ENCODE data around the gene CASP7. TPM values are rescaled to one million over a fixed set of nuclear protein-coding genes. Genes with fewer than 3 reads are reported as not detected.

CASP7 gene
- total and polyA plus RNA-seq, 10 of the 15 experiments (the other 5 are each of a cell fraction or from before 2014, with no cell fraction given), result 23.7 to 34.4 (median 28.7) TPM

DNA sequence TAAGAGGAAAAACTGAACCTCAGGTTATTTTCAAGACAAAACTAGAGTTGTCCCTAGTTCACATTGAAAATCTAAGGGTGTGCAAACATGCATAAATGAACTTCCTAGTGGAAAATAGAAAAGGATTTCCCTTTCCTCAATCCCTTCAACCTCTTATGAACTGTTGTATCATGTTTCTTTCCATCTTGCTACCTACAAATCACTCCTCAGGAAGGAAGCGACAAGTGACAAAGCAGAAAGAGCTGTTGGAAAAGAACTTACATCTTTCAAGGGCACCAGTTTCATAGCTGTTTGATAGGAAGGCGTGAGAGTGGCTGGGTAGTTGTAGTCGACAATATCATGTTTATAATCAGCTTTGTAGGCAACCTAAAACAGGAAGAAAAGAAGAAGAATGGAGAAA lies 39.7 kb upstream of the CASP7 start (continued):
- TF ChIP-seq BMI1 (IDR thresholded peaks at IDR 0.05; ENCODE audit: borderline replicate concordance), result no peak
- no peak for TF ChIP-seq IRF3 (IDR thresholded peaks at IDR 0.05)
- TF ChIP-seq SUZ12 (IDR thresholded peaks at IDR 0.05; ENCODE audit: unreplicated experiment), result no peak
- TF ChIP-seq PRDM15 (CRISPR knock-in tag; IDR thresholded peaks at IDR 0.05), result no peak
- no peak for TF ChIP-seq BCL11A (IDR thresholded peaks at IDR 0.05; ENCODE audit: low read depth, low read length)

- intact Hi-C loops (cut with micrococcal nuclease; ENCODE audit: unreplicated experiment), result no loop called here
- SMC1A ChIA-PET (ENCODE audit: uncharacterized antibody, unreplicated experiment), result no interaction called here
- Histone ChIP-seq H3K9ac (ENCODE audit: control insufficient read depth, insufficient read depth, low read length) (no peak overlapping the region), H2AFZ (ENCODE audit: control insufficient read depth, low read depth, low read length) (no peak overlapping the region), H3K27ac (ENCODE audit: control insufficient read depth, insufficient read depth) (no peak overlapping the region), H3K27me3 (replicated peaks in 1 of 2; ENCODE audit: control insufficient read depth in 2 of 2, insufficient read depth in 2 of 2, low read length in 1 of 2) (no peaks in the 10 kb centered on the region; a peak in 2 of 4 replicates), H4K20me1 (ENCODE audit: control insufficient read depth, insufficient read depth) (no peaks in the 10 kb centered on the region), H3K79me2 (ENCODE audit: control insufficient read depth, insufficient read depth, low read length) (no peaks in the 10 kb centered on the region), H3K9me3 (replicated peaks; ENCODE audit: control insufficient read depth, insufficient read depth, low read length) (no peaks in the 10 kb centered on the region), H3K4me3 (no peak overlapping the region), H3K36me3 (ENCODE audit: control insufficient read depth in 2 of 2, insufficient read depth in 2 of 2, low read length in 1 of 2) (no peaks in the 10 kb centered on the region), H3K4me2 (ENCODE audit: control insufficient read depth, insufficient read depth) (no peak overlapping the region), H3K4me1 (ENCODE audit: control insufficient read depth, insufficient read depth, low read length) (no peaks in the 10 kb centered on the region)
- DNase-seq (ENCODE audit: low read depth, low spot score) (no peak), FAIRE-seq (no peak), ATAC-seq (no peak)
- POLR2A ChIA-PET, result no interaction called here
- no TSS peak for BruUV-seq (replicated peaks)
- RAD21 ChIA-PET (ENCODE audit: unreplicated experiment), result no interaction called here
- CTCF ChIA-PET, result no interaction called here
- in situ Hi-C loops (cut with MboI), result no loop called here
- 36% methylated on average over 4 of the region's 4 CpGs for WGBS (ENCODE audit: insufficient coverage, insufficient replicate concordance, low lambda C conversion rate, missing lambda C conversion rate)
- no peak for TF ChIP-seq POU2F2 (IDR thresholded peaks at IDR 0.05; ENCODE audit: borderline replicate concordance, low read depth, low read length)
- TF ChIP-seq ZBTB4 (CRISPR knock-in tag; IDR thresholded peaks at IDR 0.05), result no peak
- TF ChIP-seq ZNF207 (IDR thresholded peaks at IDR 0.05; ENCODE audit: borderline replicate concordance), result no peak
- no peak for TF ChIP-seq IRF4 (IDR thresholded peaks at IDR 0.05; ENCODE audit: low read depth, low read length)
- TF ChIP-seq EP300 (IDR thresholded peaks at IDR 0.05; ENCODE audit: borderline replicate concordance in 1 of 2, control insufficient read depth in 1 of 2, low read depth in 2 of 2, low read length in 2 of 2), result no peak
- no peak for TF ChIP-seq NR2C2 (IDR thresholded peaks at IDR 0.05; ENCODE audit: borderline replicate concordance, control insufficient read depth, insufficient read length, low read depth)
- no peak for TF ChIP-seq BMI1 (IDR thresholded peaks at IDR 0.05; ENCODE audit: borderline replicate concordance)
- no peak for TF ChIP-seq RELA (IDR thresholded peaks at IDR 0.05; ENCODE audit: borderline replicate concordance, partially characterized antibody)
- TF ChIP-seq, protein P1, sequence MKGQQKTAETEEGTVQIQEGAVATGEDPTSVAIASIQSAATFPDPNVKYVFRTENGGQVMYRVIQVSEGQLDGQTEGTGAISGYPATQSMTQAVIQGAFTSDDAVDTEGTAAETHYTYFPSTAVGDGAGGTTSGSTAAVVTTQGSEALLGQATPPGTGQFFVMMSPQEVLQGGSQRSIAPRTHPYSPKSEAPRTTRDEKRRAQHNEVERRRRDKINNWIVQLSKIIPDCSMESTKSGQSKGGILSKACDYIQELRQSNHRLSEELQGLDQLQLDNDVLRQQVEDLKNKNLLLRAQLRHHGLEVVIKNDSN (IDR thresholded peaks at IDR 0.05; ENCODE audit: borderline replicate concordance, extremely low read length, insufficient read depth, low read depth, low read length), result no peak
- no peak for TF ChIP-seq IKZF1 (conservative IDR thresholded peaks at IDR 0.05)
Measured at GRCh38 chr10:113641702-113642101, 38.0 kb upstream of the CASP7 start.
